HG03025 (cell line): ENCODE results near the gene PDE6A.
"Not testable (repeated sequence)": the region's sequence is repeated elsewhere in the genome, so short reads cannot be mapped to it uniquely, and the experiment has no call there.

Experiments
- ATAC-seq: cut with Tn5 transposase; IDR thresholded peaks from one replicate; pipeline ENCODE4 v1.9.1; 2021; ENCODE audit warnings: mild to moderate bottlenecking, moderate library complexity; ENCODE audit not compliant: unreplicated experiment, low FRiP score

PDE6A gene

DNA sequence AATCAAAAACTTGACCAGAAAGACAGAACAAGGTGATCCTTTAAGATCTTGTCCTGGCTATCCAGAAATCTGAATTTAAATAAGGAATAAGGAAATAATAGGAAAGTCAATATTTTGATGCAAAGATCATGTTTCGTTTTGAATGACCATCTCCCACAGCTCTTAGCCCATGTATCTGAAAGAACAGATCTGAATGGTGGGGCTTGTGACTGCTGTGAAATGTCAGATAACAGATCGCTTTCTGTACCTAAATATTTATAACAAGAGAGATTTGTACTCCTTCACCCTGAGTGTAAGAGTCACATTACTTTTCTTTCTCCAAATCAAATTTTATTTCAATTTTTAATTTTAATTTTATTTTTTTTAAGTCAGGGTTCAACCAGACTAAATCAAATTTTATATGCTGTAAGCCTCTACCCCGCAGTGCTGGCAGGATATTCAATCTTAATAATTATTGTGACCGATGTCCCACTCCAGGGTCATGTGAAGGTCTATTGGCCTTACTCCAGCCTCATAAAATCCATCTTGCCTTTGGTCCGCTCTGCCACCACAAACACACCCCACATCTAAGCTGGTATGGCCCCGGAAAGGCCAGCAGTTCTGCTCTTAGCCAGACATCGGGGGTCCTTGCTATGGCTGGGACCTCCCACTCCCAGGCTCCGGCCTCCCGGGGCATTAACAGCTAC is 9.0 kb upstream of the PDE6A start:
- ATAC-seq = no peak

DNA sequence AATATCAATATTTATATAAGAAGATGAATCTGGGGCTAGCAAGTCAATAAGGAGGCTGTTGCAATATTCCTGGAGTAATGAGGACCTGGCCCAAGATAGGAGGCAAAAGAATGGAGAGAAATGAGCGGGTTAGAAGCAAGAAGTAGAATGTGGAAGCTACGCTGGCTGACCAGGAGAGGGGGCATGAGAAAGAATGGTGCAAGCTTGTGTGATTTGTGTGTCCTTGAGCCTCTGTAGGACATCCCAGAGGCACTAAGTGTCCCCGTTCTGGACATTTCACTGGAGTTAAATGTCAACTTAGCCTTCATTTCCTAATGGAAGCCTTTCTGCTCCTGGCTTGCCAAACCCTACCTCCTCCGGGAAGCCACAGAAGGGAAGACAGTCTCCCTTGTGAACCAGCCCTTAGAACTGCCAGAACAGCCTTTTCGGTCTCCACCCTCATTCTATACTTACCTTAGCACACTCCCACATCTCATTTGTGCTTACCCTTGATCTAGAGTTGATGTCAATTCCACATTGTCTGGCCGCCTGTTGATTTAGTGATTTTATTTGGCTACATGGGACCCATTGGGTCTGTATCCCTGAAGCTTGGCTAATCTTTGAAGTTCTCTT is 6.7 kb upstream of the PDE6A start:
- ATAC-seq = no peak

DNA sequence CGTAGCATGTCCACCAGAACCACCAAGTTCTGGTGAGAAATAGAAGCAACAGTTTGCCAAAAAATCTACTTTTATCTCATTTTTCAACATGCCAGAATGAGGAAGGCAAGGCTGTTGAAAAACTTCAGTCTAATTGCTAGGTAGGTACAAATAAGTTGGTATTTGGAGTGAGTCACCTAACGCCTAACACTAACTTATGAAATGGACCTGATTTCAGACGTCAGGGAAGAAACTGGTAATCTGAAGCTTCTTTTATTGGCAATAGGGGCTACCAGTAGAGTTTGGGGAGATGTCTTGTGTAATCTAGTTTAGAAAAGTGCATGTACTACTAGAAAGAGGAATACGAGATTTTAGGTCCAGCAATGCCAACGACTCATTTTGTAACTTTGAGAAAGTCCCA is 4.4 kb upstream of the PDE6A start:
- ATAC-seq = no peak

DNA sequence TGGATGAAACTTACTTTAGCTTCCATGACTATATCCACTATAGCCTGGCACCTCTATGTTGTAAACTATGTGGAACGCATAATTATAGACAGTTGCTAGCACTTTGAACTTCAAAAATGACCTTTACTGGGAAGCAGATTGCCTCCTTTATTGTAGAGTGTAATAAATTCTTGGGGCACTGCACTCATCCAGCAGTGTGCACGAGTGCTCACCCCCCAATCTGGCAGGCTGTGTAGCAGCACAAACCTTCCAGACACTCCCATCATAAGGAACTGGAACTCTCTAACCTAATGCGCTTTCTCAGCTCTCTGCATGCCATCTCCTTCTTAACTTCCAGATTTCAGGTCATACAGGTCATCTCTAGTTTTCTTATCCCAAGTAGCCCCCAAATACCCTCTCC is 1.5 kb upstream of the PDE6A start:
- no peak for ATAC-seq

DNA sequence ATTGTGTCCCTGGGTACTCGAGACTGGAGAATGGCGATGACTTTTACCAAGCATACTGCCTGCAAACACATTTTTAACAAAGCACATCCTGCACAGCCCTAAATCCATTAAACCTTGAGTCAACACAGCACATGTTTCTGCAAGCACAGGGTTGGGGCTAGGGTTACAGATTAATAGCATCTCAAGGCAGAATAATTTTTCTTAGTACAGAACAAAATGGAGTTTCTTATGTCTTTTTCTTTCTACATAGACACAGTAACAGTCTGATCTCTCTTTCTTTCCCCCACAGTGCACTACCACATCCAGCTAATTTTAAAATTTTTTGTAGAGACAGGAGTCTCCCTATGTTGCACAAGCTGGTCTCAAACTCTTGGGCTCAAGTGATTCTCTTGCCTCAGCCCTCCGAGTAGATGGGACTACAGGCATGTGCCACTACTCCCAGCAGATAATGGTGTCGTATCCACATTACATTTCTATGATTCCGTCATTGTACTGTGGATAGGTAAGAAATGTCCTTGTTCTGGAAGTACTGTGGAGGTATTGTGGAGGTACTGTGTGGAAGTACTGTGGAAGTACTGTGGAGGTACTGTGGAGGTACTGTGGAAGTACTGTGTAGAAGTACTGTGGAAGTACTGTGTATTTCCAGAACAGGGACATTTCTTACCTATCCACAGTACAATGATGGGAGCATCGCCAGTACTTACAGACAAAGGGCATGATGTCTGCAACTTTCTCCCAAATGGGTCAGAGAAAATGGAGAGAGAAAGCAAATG is 1.2 kb downstream of the PDE6A start:
- ATAC-seq = not testable (repeated sequence)

DNA sequence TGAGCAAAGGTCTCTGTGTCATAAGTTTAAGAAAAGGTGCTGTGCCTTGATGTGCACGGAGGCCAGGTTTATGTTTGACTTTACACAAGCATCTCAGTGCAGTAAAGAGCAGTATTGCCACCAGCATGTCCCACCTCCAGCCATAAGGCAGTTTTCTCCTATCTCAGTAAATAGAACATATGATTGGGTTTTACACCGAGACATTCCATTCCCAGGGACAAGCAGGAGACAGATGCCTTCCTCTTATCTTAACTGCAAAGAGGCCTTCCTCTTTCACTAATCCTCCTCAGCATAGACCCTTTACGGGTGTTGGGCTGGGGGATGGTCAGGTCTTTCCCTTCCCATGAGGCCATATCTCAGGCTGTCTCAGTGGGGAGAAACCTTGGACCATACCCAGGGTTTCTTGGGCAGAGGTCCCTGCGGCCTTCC is 1.8 kb downstream of the PDE6A start:
- ATAC-seq = not testable (repeated sequence)

DNA sequence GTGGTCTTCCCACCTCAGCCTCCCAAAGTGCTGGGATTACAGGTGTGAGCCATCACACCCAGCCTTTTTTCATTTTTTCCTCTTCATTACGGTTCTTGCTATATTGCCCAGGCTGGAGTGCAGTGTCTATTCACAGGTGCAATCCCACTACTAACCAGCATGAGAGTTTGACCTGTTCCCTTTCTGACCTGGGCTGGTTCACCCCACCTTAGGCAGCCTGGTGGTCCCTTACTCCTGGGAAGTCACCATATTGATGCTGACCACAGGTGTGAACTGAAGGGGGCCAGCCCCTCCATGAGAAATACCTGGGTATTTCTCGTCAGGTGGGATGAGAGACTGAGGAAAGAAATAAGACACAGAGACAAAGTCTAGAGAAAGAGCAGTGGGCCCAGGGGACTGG is 2.4 kb downstream of the PDE6A start:
- ATAC-seq = no peak

DNA sequence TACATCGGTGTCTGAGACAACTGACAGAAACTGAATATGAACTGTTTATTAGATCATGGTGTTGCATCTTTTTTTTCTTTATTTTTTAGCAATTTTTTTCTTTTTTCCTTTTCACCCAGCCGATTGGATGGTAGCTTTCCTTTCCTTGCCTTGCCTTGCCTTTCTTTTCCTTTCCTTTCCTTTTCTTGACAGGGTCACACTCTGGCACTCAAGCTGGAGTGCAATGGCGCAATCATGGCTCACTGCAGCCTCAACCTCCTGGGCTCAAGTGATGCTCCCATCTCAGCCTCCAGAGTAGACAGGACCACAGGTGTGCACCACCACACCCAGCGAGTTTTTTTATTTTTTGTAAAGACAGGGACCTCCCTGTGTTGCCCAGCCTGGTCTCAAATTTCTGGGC is 2.8 kb downstream of the PDE6A start:
- no peak for ATAC-seq

DNA sequence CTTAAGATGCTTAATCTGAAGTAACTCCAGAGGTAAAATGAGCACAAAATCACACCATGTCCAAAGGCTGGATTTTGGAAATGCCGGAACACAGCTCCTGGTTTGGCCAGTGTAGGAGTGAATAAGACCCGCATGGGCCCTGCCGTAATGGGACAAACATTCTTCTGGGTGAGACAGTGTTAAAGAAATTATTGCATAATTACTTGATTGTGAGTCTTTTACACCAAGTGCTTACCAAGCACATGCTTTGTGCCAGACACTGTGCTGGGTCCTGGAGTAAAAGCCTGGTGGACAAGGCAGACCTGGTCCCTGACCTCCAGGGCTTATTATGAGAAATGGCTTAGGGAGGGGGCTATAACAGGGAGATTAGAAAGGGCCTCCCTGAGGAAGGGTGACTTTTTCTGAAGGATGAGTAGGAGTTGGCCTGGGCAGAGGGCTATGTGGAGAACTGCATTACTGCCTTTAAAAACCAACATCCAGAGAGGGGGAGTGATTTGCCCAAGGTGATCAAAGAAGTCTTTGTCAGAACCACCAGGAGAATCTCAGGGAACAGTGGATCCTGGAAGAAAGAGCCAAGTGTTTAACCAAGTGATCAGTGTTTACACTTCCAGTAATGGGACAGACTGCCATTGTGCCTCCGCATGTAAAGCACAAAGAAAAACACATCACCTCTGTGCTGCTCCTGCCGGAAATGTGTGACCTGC is 3.5 kb downstream of the PDE6A start:
- ATAC-seq = no peak

DNA sequence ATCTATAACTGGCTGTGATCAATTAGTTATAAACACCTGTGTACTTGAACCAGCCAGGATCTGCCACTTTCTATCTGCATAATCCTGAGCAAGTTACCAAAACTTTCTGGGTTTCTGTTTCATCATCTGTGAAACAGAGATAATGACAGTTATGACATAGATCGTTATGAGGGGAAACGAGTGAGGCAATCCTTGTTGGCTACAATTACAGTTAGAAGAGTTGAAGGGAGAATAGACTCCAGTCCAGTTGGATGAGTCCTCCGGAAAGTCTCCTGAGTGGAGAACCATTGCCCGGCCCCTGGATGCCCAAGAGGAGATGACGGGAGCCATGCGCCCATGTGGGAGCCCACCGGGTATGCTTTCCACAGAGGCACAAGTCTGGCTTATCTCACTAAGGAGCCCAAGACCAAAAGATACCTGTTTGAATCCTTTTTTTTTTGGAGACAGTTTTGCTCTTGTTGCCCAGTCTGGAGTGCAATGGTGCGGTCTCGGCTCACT is 4.5 kb downstream of the PDE6A start:
- ATAC-seq = peak; percentile 85

DNA sequence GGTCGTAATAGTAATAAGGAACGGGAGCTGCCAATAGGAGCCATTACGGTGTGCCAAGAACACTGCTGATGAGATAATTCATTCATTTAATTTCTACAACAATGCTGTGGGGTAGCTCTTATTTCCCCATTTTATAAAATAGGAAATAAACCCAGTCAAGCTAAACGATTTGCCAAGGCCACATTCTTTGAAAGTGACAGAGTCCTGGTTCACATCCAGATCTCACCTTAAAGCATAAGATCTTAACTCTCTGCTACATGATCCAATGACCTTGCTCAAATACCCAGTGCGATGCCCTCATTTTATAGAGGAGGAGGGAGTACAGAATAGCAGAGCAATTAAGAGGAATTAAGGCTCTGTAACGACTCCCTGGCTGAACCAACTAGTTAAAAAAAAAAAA is 5.0 kb downstream of the PDE6A start:
- ATAC-seq = no peak

DNA sequence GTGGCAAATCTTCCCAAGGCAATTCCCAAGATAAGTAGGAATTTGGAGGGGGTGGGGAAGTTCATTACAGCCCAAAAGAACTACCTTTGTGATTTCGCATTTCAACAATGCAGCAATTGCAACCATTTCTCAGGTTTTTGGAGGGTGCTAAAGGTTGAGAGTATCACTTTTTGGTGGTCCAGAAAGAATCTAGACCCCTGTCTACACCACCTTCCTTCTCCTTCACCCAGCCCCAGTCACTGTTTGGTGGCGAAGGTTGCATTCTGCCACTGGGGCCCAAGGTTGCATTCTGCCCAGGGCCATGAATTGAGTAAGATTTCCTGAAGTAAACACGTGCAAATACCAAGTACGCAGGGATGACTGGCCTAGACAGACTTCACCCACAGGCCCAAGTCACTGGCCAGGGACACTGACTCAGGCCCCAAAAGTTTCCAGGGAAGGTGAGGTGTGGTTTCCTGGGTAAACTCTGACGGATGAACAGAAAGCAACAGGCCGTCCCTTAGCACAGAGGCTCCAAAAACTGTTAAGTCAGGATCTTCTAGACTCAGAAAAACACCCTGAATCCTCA is 5.7 kb downstream of the PDE6A start:
- ATAC-seq = no peak

DNA sequence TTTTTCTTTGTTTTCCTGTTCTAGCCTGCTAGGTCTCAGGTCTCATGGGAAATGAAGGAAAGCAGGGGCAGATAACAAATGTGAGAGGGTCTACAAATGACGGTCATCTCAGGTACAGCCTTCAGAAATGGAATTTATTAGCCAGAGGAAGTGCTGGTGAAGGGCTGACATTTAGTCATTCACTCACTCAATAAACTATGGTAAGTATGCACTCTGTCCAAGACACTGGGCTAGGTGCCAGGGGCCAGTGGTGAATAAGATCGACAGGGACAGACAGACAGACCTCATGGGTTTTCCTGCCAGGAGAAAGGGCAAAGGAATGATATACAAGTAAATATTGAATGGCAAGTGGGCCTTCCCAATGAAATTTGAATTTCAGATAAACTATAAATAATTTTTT is 6.3 kb downstream of the PDE6A start:
- ATAC-seq = no peak

DNA sequence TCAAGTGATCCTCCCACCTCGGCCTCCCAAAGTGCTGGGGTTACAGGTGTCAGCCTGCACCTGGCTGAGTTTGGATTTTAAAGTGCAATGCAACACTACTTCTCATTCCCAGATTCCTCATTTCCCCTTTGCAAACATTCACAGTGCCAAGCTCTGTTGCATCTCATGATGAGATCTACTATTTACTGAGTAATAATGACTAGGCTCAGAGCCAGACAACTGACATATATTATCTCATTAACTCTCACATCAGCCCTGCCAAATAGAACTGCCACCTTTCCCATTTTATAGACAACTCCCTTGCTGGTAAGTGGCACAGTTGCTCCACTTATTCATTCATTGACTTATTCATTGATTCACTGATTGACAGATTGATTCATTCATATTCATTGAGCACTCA is 7.0 kb downstream of the PDE6A start:
- ATAC-seq = no peak

DNA sequence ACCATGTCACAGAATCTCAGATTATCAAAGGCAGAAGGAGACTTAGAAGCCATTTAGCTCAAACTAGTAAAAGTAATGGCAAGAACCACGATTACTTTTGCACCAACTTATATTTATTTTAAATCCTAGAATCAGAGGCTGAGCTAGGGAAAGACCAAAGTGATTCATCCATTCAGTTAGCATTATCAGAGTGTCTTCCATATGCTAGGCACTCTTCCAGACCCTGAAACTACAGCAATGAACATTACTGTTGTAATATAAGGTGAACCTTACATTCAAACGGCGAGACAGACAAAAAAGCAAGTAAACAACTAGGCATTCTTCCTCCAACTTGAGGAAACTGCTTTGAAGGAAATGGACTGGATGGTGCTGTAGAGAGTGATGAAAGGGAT is 7.9 kb downstream of the PDE6A start:
- ATAC-seq = no peak

DNA sequence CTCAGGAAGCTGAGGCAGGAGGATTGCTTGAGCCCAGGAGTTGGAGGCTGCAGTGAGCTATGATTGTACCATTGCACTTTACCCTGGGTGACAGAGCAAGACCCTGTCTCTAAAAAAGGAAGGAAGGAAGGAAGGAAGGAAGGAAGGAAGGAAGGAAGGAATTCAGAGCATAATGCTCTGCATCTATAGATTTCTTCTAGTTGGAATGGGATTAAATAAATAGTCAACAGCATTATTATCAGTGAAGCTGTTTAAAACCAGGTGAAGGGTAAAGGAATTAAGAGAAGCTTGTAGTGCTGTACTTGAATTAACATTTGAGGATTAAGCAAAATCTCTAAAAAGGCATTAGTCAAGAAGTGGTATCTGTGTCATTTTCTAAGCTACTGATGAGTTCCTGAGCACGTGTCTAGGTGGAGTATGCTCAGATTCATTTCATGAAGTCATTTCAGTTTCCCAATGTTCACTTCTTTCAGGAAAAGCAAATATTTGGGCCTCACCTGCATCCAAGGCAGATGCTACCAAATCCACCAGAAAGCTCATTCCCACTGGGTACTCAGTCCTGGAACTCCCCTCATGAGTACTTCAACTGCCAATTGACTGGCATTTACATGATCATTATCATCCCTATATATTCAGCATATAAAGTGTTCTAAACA is 8.4 kb downstream of the PDE6A start:
- no peak for ATAC-seq

DNA sequence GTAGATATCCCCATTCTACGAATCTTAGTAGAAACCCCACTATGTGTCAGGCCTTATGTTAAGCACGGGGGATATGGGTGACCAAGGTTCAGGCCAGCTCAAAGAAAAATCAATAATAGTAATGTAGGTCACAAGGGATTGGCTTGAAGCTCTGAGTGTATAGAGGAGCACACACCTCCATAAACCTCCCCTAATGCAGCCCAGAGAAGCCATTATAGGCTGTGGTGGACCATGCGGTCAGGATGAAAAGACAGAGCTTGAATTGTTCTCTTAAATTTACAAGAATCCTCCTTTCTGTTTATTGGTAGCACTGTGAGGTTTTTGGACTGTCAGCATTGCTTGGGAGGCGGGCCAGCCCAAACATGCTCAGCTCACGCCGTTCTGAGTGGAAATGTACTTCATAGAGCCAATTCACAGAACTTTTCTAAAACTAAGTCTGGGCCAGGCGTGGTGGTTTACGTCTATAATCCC is 9.1 kb downstream of the PDE6A start:
- no peak for ATAC-seq

DNA sequence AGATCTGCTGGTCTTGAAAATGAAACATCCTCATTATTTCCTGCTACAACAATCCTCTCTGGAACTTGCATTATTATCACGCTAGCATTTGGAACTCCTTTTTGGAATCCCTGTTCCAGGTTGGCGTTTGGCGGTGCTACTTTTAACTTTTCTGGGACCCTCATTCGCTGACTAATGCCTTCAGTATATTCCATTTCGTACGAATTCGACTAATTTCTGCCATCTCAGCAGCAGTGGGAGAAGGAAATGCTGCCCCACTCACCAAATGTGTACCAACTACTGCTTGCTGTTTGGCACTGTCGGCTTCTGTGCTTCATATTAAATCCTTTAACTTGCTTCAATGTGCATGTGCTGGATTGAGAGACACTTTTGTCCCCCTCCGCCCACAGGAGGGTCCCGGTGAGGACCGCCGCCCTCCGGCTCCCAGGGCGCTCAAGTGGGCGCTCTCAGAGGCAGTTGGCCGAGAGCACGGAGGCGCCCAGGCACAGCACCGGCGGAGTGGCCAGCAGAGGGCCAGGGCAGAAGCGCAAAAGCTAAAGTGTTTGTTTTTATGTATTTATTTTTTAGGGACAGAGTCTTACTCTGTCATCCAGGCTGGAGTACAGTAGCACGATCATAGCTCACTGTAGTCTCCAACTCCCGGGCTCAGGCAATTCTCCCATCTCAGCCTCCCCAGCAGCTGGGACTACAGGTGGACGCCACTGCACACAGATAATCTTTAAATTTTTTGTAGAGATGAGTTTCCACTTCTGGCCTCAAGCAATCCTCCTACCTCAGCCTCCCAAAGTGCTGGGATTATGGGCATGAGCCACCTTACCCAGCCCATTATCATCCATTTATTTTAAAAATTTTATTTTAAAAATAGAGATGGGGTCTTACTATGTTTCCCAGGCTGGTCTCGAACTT is 11.9 kb downstream of the PDE6A start:
- no peak for ATAC-seq

DNA sequence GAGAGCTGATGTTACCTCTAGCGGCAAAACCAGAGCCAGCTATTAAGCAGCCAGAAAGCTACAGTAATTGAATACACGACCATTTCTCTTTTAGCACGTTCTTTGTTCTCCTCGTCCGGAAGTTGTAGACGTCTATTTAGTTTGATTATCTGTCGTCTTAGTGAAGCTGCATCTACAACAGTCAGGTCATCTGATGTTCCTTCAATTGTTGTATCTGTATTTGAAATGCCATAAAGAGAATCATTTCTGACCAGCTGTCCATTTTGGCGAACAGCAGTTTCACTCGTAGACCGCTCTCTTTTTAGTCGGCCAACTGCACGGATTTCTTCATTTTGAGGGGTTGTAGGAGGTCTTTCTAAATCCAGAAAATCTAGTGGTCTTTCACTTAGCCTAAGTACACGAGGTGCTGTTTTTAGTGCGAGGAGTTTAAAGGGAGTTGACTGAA is 12.6 kb downstream of the PDE6A start:
- no peak for ATAC-seq
